ENCODE measurements around the gene CYB5D1. TPM values are rescaled to one million over a fixed set of nuclear protein-coding genes. Genes with fewer than 3 reads are reported as not detected.

CYB5D1 gene
- polyA plus RNA-seq, 1 donor from 2014 or later = 30.4 TPM

DNA sequence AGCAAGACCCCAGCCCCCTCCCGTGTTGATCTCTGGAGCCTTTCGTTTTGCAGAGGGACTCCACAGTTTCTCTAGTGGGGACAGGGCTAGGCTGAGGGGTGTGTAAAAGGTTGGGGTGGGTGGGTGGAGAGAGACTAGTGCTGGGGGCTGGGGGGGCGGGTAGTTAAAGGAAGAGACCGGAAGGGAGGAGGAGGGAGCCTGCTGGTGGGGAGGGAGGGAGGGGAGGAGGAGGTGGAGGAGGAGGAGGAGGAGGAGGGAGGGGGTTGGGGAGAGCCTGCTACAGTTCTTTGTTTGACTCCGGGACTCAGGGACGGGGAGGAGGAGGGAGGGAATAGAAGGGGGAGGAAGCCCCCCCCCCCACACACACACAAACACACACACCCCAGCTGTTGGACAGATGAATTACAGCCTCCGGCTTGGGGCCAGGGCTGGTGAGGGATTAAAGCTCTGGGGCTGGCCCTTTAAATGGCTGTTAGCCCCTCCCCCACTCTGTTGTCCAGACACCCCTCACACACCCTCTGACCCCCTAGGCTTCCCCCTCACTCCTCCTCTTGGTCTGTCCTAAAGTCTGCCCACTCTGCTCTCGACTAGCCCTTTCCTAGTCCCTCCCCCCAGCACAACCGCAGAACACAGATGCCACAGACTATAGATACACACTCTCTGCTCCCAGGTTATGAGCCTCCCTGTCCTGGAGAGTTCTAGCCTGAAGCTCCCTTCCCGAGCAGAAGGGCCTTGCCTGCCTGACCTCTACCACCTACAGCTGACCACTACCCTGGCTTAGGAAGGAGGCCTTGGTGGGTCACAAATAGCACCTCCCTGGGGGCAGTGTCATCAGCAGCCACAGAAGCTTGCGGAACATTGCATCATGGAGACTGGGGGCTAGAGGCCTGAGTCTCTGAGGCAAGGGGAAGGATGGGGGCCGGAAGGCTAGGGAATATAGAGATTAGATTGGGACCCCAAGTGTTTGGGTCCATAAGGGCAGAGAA lies 19.4 kb upstream of the CYB5D1 start:
- Histone ChIP-seq H3K27me3 (ENCODE audit: insufficient read depth, low read depth, low read length) (no peaks in the 10 kb centered on the region), H3K4me3 (ENCODE audit: low read length) (peak overlapping the region; percentile 99), H3K9me2 (ENCODE audit: insufficient read depth, low read length) (no peaks in the 10 kb centered on the region)

DNA sequence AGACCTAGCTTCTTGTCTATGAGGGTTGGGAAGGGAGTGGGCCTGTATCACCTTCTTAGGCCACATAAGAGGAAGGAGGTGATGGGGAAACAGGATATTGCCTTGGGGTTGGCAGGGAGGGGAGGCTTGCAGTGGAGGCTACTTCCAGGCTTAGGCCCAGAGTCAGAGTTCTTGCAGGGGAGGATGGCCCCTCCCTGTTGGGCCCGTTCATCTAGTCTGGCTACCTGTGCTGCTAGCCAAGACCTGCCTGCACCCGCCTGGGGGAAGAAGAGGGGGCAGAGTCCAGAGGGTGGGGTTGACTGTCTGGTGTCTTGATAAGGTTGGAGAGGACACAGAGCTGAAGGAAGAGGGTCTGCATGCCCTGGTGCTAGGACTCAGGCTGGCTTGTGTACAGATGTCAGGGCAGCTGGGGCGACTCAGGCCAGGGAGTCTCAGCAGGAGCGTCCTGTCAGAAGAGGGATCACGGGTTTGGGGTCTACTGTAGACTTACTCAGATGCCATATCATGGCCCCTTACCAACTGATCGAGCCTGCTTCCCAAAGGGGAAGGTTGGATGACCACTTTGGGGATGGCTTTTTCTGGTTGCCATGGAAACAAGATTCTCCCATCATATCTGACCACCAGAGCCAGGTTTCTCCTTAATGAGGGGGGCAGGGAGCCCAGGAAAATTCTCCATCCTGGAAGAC lies 18.5 kb upstream of the CYB5D1 start:
- Histone ChIP-seq H3K27ac (ENCODE audit: low read length) (peak overlapping the region; percentile 94), H3F3A (ENCODE audit: insufficient read depth, low read length, poor library complexity, severe bottlenecking) (peaks cover 15% of the 10 kb centered on the region), H2AFZ (ENCODE audit: low read depth, low read length) (no peak overlapping the region), H3K9me3 (ENCODE audit: low read length) (no peaks in the 10 kb centered on the region), H3K79me2 (replicated peaks; ENCODE audit: insufficient read depth, low read length) (peaks cover 63% of the 10 kb centered on the region), H3K27me3 (ENCODE audit: insufficient read depth, low read depth, low read length) (no peaks in the 10 kb centered on the region), H3K4me2 (ENCODE audit: low read length) (peak overlapping the region; percentile 99), H3K9me2 (ENCODE audit: insufficient read depth, low read length) (no peaks in the 10 kb centered on the region), H3K36me3 (ENCODE audit: insufficient read depth, low read length) (no peaks in the 10 kb centered on the region), H4K20me1 (ENCODE audit: insufficient read depth) (peaks cover 27% of the 10 kb centered on the region), H3K9ac (ENCODE audit: low read length) (peak overlapping the region; percentile 92), H3K4me3 (ENCODE audit: low read length) (peak overlapping the region; percentile 99)
- no peak for TF ChIP-seq MXI1 (conservative IDR thresholded peaks at IDR 0.05; ENCODE audit: poor library complexity, severe bottlenecking)
- TF ChIP-seq EZH2 (IDR thresholded peaks at IDR 0.05; ENCODE audit: borderline replicate concordance, insufficient read depth, low read length, poor library complexity, severe bottlenecking) = no peak
- TF ChIP-seq RAD21 (conservative IDR thresholded peaks at IDR 0.05) = no peak
- no peak for TF ChIP-seq EP300 (conservative IDR thresholded peaks at IDR 0.05; ENCODE audit: poor library complexity, severe bottlenecking)
- TF ChIP-seq, protein P1, sequence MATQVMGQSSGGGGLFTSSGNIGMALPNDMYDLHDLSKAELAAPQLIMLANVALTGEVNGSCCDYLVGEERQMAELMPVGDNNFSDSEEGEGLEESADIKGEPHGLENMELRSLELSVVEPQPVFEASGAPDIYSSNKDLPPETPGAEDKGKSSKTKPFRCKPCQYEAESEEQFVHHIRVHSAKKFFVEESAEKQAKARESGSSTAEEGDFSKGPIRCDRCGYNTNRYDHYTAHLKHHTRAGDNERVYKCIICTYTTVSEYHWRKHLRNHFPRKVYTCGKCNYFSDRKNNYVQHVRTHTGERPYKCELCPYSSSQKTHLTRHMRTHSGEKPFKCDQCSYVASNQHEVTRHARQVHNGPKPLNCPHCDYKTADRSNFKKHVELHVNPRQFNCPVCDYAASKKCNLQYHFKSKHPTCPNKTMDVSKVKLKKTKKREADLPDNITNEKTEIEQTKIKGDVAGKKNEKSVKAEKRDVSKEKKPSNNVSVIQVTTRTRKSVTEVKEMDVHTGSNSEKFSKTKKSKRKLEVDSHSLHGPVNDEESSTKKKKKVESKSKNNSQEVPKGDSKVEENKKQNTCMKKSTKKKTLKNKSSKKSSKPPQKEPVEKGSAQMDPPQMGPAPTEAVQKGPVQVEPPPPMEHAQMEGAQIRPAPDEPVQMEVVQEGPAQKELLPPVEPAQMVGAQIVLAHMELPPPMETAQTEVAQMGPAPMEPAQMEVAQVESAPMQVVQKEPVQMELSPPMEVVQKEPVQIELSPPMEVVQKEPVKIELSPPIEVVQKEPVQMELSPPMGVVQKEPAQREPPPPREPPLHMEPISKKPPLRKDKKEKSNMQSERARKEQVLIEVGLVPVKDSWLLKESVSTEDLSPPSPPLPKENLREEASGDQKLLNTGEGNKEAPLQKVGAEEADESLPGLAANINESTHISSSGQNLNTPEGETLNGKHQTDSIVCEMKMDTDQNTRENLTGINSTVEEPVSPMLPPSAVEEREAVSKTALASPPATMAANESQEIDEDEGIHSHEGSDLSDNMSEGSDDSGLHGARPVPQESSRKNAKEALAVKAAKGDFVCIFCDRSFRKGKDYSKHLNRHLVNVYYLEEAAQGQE (IDR thresholded peaks at IDR 0.05; ENCODE audit: borderline replicate concordance) = no peak

More for the DNA sequence above, 19.4 kb upstream of the CYB5D1 start:
- no peaks in the 10 kb centered on the region for H3K9me3 ChIP-seq (ENCODE audit: low read length)
- peaks cover 53% of the 10 kb centered on the region for H3K79me2 ChIP-seq (replicated peaks; ENCODE audit: insufficient read depth, low read length)
- peaks cover 15% of the 10 kb centered on the region for H3F3A ChIP-seq (ENCODE audit: insufficient read depth, low read length, poor library complexity, severe bottlenecking)
- peak overlapping the region; percentile 100 for H3K4me2 ChIP-seq (ENCODE audit: low read length)
- H2AFZ ChIP-seq (ENCODE audit: low read depth, low read length) = no peak overlapping the region
- H3K9ac ChIP-seq (ENCODE audit: low read length) = peak overlapping the region; percentile 98
- H3K36me3 ChIP-seq (ENCODE audit: insufficient read depth, low read length) = no peaks in the 10 kb centered on the region
- H4K20me1 ChIP-seq (ENCODE audit: insufficient read depth) = peaks cover 18% of the 10 kb centered on the region
- peak overlapping the region; percentile 96 for H3K27ac ChIP-seq (ENCODE audit: low read length)
- TF ChIP-seq TAF1 (IDR thresholded peaks at IDR 0.05; ENCODE audit: low read depth) (peak; percentile 49), MXI1 (conservative IDR thresholded peaks at IDR 0.05; ENCODE audit: poor library complexity, severe bottlenecking) (no peak), POLR2AphosphoS5 (IDR thresholded peaks at IDR 0.05) (peak; percentile 64)
- TF ChIP-seq, protein P1 (IDR thresholded peaks at IDR 0.05; ENCODE audit: borderline replicate concordance) = peak; percentile 27

All from neural cell (in vitro differentiated cells).